Activated T-cell treated with anti-CD3 and anti-CD28 coated beads for 1 hour (primary cell): ENCODE data around the gene DOCK3.

Experiments
- DNase-seq: peaks from one replicate; pipeline ENCODE4 v3.0.0-alpha.2; 2020; ENCODE audit warnings: low read depth

Gene DOCK3

GRCh38 chr3:50674349-50675178 is at the start of gene DOCK3:
TSS of gene DOCK3 (plus strand) at chr3:50674927. CDS start at chr3:50675264, 337 bp downstream.
- peak; percentile 56 for DNase-seq

GRCh38 chr3:50625231-50626182 is 49.2 kb upstream of the DOCK3 start:
- DNase-seq: no peak

GRCh38 chr3:50626401-50626800 is 48.3 kb upstream of the DOCK3 start:
- no peak for DNase-seq

- no peak for DNase-seq
Measured at GRCh38 chr3:50627407-50628051, 47.2 kb upstream of the DOCK3 start.

GRCh38 chr3:50628601-50629000 is 46.1 kb upstream of the DOCK3 start:
- DNase-seq: no peak

- DNase-seq: no peak
Measured at GRCh38 chr3:50630394-50630793, 44.3 kb upstream of the DOCK3 start.

- DNase-seq: no peak
Measured at GRCh38 chr3:50630877-50631276, 43.9 kb upstream of the DOCK3 start.

GRCh38 chr3:50632450-50632849 is 42.3 kb upstream of the DOCK3 start:
- DNase-seq: no peak

GRCh38 chr3:50633230-50633790 is 41.4 kb upstream of the DOCK3 start:
- no peak for DNase-seq

- DNase-seq: no peak
Measured at GRCh38 chr3:50635066-50635465, 39.7 kb upstream of the DOCK3 start.

GRCh38 chr3:50637011-50637410 is 37.7 kb upstream of the DOCK3 start:
- no peak for DNase-seq

- DNase-seq: no peak
Measured at GRCh38 chr3:50637945-50638344, 36.8 kb upstream of the DOCK3 start.

- DNase-seq: no peak
Measured at GRCh38 chr3:50639055-50639494, 35.7 kb upstream of the DOCK3 start.

- no peak for DNase-seq
Measured at GRCh38 chr3:50642382-50642781, 32.3 kb upstream of the DOCK3 start.

GRCh38 chr3:50644561-50644960 is 30.2 kb upstream of the DOCK3 start:
- DNase-seq: no peak

GRCh38 chr3:50645378-50645777 is 29.3 kb upstream of the DOCK3 start:
- no peak for DNase-seq

- DNase-seq: no peak
Measured at GRCh38 chr3:50648313-50648712, 26.4 kb upstream of the DOCK3 start.

- DNase-seq: no peak
Measured at GRCh38 chr3:50648944-50649343, 25.8 kb upstream of the DOCK3 start.

GRCh38 chr3:50649451-50649931 is 25.2 kb upstream of the DOCK3 start:
- no peak for DNase-seq

GRCh38 chr3:50650018-50650417 is 24.7 kb upstream of the DOCK3 start:
- DNase-seq: no peak

- DNase-seq: no peak
Measured at GRCh38 chr3:50651445-50651844, 23.3 kb upstream of the DOCK3 start.
